ENCODE measurements around the gene FBXO34. TPM values are rescaled to one million over a fixed set of nuclear protein-coding genes. Genes with fewer than 3 reads are reported as not detected.

Gene FBXO34
- total and polyA plus RNA-seq, 4 donors, result 23.1 to 37.5 (median 28.1) TPM

DNA sequence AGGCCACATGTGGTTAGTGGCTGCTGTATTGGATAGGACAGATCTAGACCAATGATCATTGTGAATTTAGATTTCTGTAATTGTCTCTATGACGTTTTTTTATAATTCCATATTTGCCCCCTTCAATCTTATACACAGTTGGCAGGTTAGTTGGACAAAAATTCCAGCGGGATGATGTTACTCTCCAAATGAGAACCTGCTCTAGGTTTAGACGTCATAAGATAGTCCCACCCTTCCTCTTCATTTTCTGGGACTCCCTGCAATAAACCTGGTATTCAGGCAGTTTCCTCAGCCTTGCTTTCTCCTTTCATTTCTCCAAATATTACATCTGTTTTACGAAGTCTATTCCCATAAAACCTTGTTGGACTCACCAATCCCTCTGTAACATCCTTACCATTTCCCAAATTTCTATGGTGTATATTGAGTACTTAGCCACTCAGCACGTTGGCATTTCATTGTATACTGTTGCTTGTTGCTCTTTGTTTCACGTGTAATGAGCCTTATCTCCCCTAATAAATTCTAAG is 10.2 kb downstream of the FBXO34 start:
- H3K4me3 ChIP-seq (ENCODE audit: low read depth, low read length), result no peak overlapping the region

DNA sequence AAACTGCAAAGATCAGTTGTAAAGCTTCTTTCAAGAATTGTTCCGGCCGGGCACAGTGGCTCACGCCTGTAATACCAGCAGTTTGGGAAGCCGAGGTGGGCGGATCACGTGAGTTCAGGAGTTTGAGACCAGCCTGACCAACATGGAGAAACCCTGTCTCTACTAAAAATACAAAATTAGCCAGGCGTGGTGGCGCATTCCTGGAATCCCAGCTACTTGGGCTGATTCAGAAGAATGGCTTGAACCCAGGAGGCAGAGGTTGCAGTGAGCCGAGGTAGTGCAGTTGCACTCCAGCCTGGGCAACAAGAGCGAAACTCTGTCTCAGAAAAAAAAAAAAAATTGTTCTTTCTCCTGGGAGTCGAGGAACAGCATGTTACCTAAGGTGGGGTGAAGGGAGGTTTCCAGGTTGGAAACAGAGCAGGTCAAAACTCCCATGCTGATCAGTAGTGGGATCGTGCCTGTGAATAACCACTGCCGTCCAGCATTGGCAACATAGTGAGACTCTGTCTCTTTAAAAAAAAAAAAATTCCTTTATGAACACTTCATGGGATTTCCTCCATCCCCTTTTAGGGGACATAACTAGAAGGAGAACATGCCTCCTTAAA is 13.9 kb downstream of the FBXO34 start:
- H3K4me3 ChIP-seq (ENCODE audit: low read depth, low read length), result no peak overlapping the region
- WGBS (ENCODE audit: insufficient coverage), result 94% methylated on average over 10 of the region's 13 CpGs
- no peaks in the 10 kb centered on the region for H3K36me3 ChIP-seq (ENCODE audit: control insufficient read depth, insufficient read depth, low read length)
- no peaks in the 10 kb centered on the region for H3K9me3 ChIP-seq (ENCODE audit: control insufficient read depth, insufficient read depth, low read length)
- peaks cover 3% of the 10 kb centered on the region for H3K4me1 ChIP-seq (ENCODE audit: control insufficient read depth, insufficient read depth, low read length)
- H3K27ac ChIP-seq (ENCODE audit: low read depth, low read length), result no peak overlapping the region
- no peaks in the 10 kb centered on the region for H3K27me3 ChIP-seq (ENCODE audit: control insufficient read depth, insufficient read depth, low read length)
- no peak for DNase-seq (ENCODE audit: low read depth in 4 of 6, low spot score in 6 of 6)

More for the DNA sequence above, 10.2 kb downstream of the FBXO34 start:
- Histone ChIP-seq H3K9me3 (ENCODE audit: control insufficient read depth, insufficient read depth, low read length) (no peaks in the 10 kb centered on the region), H3K36me3 (ENCODE audit: control insufficient read depth, insufficient read depth, low read length) (no peaks in the 10 kb centered on the region), H3K4me1 (ENCODE audit: control insufficient read depth, insufficient read depth, low read length) (peaks cover 3% of the 10 kb centered on the region), H3K27me3 (ENCODE audit: control insufficient read depth, insufficient read depth, low read length) (no peaks in the 10 kb centered on the region), H3K27ac (ENCODE audit: low read depth, low read length) (no peak overlapping the region)
- 90% methylated on average over 3 of the region's 6 CpGs for WGBS (ENCODE audit: insufficient coverage)
- DNase-seq (ENCODE audit: low read depth in 4 of 6, low spot score in 6 of 6), result no peak

DNA sequence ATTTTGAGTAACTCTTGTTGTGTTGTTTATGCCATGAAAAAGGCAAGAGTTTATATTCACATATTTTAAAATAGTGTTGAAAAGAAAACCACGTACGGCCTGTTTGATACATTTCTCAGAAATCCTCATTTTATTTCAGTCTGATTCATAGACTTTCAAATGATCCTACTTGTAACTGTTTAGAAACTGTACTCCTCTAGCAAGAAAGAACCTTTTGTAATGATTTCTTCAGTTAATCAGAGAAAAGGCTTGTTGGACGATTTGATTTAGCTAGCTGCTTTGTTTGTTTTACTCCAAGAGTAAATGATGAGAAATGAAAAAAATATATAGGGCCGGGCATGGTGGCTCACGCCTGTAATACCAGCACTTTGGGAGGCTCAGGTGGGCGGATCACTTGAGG is 17.2 kb downstream of the FBXO34 start:
- no peak for DNase-seq (ENCODE audit: low read depth in 4 of 6, low spot score in 6 of 6)
- WGBS (ENCODE audit: insufficient coverage), result 71% methylated on average over 1 of the region's 6 CpGs

DNA sequence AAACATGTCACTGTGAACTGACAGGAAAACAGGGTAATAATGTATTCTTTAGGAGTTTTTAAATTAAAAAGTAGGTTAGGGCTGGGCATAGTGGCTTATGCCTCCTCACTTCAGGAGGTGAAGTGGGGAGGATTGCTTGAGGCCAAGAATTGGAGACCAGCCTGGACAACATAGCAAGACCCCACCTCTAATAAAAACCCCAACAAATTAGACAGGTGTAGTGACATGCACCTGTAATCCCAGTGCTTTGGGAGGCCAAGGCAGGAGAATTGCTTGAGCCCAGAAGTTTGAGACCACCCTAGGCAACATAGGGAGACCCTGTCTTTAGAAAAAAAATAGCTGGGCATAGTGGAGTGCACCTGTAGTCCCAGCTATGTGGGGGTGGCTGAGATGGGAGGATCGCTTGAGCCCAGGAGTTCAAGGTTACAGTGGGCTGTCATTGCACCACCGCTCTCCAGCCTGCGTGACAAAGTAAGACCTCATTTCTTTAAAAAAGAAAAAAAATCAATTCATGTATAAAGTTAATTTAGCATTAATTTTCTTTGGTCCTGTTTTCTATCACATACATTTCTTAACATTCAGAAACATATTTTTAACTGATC is 20.4 kb downstream of the FBXO34 start:
- Histone ChIP-seq H3K9me3 (ENCODE audit: control insufficient read depth, insufficient read depth, low read length) (no peaks in the 10 kb centered on the region), H3K4me3 (ENCODE audit: low read depth, low read length) (no peak overlapping the region), H3K4me1 (ENCODE audit: control insufficient read depth, insufficient read depth, low read length) (no peaks in the 10 kb centered on the region), H3K36me3 (ENCODE audit: control insufficient read depth, insufficient read depth, low read length) (no peaks in the 10 kb centered on the region), H3K27me3 (ENCODE audit: control insufficient read depth, insufficient read depth, low read length) (no peaks in the 10 kb centered on the region), H3K27ac (ENCODE audit: low read depth, low read length) (no peak overlapping the region)
- WGBS (ENCODE audit: insufficient coverage), result no CpG with 5 or more reads among the region's 3 CpGs
- DNase-seq (ENCODE audit: low read depth in 4 of 6, low spot score in 6 of 6), result no peak

More for the DNA sequence above, 17.2 kb downstream of the FBXO34 start:
- Histone ChIP-seq H3K4me1 (ENCODE audit: control insufficient read depth, insufficient read depth, low read length) (no peaks in the 10 kb centered on the region), H3K27ac (ENCODE audit: low read depth, low read length) (no peak overlapping the region), H3K9me3 (ENCODE audit: control insufficient read depth, insufficient read depth, low read length) (no peaks in the 10 kb centered on the region), H3K36me3 (ENCODE audit: control insufficient read depth, insufficient read depth, low read length) (no peaks in the 10 kb centered on the region), H3K27me3 (ENCODE audit: control insufficient read depth, insufficient read depth, low read length) (no peaks in the 10 kb centered on the region), H3K4me3 (ENCODE audit: low read depth, low read length) (no peak overlapping the region)

DNA sequence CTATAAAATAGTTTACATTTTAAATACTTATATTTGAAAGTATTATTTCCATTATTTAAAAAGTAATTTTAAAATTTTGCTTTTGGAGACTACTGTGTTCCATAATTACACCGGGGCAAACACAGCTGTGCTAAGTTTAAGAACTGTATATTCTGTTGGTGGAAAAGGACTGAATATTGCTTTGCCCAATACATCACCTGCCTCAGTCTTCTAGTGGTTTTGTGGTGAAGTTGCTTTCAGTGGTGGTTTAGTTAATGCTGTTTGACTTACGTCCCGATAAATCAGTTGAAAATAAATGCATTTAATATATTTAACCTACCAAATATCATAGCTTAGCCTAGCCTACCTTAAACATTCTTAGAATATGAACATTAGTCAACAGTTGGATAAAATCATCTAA is 23.4 kb downstream of the FBXO34 start:
- no peak for DNase-seq (ENCODE audit: low read depth in 4 of 6, low spot score in 6 of 6)
- Histone ChIP-seq H3K4me3 (ENCODE audit: low read depth, low read length) (no peak overlapping the region), H3K27ac (ENCODE audit: low read depth, low read length) (no peak overlapping the region), H3K27me3 (ENCODE audit: control insufficient read depth, insufficient read depth, low read length) (no peaks in the 10 kb centered on the region), H3K36me3 (ENCODE audit: control insufficient read depth, insufficient read depth, low read length) (peaks cover 6% of the 10 kb centered on the region), H3K9me3 (ENCODE audit: control insufficient read depth, insufficient read depth, low read length) (no peaks in the 10 kb centered on the region), H3K4me1 (ENCODE audit: control insufficient read depth, insufficient read depth, low read length) (no peaks in the 10 kb centered on the region)
- no CpG with 5 or more reads among the region's 3 CpGs for WGBS (ENCODE audit: insufficient coverage)

DNA sequence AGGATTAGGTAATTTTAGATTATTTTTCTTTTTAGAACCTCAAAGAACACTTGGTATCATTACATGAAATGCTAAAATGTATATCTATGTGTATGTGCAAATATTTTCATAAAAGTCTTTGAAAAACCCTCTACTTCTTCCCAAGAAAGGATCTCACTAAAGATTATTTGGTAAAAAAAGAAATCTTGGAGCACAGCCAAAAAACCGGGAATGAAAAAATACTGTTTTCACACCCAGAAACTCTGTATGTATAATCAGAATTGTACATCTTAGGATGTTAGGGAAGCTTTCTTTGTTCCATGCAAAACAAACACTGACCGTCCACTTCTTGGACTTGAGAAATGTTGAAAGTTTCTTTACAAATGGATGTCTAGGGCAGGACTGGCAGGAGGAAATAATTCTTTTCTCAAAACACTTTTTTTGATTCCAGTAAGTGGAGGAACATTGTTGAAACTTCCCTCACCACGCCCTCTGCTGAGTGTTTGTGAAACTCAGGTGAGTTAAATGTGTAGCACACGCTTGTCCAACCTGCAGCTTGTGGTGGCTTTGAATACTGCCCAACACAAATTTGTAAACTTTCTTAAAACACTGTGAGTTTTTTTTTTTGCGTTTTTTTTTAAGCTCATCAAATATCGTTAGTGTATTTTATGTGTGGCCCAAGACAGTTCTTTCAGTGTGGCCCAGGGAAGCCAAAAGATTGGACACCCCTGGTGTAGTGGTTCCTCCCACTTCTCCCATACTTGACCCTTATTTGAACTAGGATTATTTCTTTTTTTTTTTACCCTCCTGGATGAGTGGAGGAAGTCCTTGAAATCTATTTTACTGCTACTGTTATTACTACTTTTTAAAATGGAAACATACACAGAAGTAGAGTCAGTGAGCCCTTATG is 26.6 kb downstream of the FBXO34 start:
- WGBS (ENCODE audit: insufficient coverage), result no CpG with 5 or more reads among the region's 6 CpGs
- Histone ChIP-seq H3K9me3 (ENCODE audit: control insufficient read depth, insufficient read depth, low read length) (no peaks in the 10 kb centered on the region), H3K27me3 (ENCODE audit: control insufficient read depth, insufficient read depth, low read length) (no peaks in the 10 kb centered on the region), H3K36me3 (ENCODE audit: control insufficient read depth, insufficient read depth, low read length) (peaks cover 6% of the 10 kb centered on the region), H3K27ac (ENCODE audit: low read depth, low read length) (no peak overlapping the region), H3K4me1 (ENCODE audit: control insufficient read depth, insufficient read depth, low read length) (peaks cover 2% of the 10 kb centered on the region), H3K4me3 (ENCODE audit: low read depth, low read length) (no peak overlapping the region)
- peak in 1 of 6 donors; percentile 20 for DNase-seq (ENCODE audit: low read depth in 4 of 6, low spot score in 6 of 6)

DNA sequence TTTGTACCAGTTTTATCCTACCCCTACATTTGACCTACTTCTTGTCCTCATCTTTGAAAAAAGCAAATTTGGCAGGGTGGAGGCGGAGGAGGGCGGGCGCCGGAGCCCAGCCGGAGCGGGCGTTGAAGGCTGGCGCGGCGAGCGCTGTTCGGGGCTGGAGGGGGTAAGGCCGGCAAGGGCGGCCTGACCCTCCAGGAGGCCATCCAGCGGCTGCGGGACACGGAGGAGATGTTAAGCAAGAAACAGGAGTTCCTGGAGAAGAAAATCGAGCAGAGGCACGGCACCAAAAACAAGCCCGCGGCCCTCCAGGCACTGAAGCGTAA is 27.2 kb downstream of the FBXO34 start:
- H3K27ac ChIP-seq (ENCODE audit: low read depth, low read length), result no peak overlapping the region
- WGBS (ENCODE audit: insufficient coverage), result 97% methylated on average over 22 of the region's 22 CpGs
- no peaks in the 10 kb centered on the region for H3K9me3 ChIP-seq (ENCODE audit: control insufficient read depth, insufficient read depth, low read length)
- peaks cover 2% of the 10 kb centered on the region for H3K4me1 ChIP-seq (ENCODE audit: control insufficient read depth, insufficient read depth, low read length)
- H3K36me3 ChIP-seq (ENCODE audit: control insufficient read depth, insufficient read depth, low read length), result peaks cover 6% of the 10 kb centered on the region
- H3K27me3 ChIP-seq (ENCODE audit: control insufficient read depth, insufficient read depth, low read length), result no peaks in the 10 kb centered on the region
- no peak for DNase-seq (ENCODE audit: low read depth in 4 of 6, low spot score in 6 of 6)
- no peak overlapping the region for H3K4me3 ChIP-seq (ENCODE audit: low read depth, low read length)

DNA sequence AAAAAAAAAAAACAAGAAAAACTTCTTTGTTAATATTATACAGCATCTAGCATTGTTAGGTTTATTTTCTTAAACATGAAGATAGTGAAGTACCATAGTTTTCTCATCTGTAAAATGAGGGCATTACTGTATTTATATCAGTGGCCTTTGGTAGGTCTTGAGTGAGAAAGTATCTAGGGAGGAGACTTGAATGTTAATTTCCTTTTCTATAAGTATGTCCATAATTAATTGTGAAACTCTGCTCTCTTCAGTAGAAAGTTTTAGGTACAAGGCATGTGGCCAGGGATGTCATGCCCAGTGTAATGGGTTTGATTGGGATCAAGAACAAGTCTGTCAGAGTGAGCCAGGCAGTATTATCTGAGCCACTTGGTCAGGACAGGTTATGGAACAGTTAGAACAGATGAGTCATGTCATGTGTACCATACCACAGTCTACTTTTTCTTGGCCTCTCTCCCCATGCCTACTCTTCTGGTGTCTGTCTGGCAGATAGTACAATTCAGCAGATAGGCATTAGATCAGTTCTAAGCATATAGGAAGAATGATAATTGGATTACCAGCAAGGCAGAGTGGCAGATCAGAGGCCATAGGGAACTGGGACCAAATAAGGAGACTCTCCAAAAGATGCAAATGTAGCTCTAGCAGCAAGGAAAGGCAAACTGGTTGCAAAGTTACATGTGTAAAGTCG is 30.4 kb downstream of the FBXO34 start:
- H3K4me1 ChIP-seq (ENCODE audit: control insufficient read depth, insufficient read depth, low read length), result peaks cover 2% of the 10 kb centered on the region
- WGBS (ENCODE audit: insufficient coverage), result 100% methylated on average over 1 of the region's 1 CpG
- H3K4me3 ChIP-seq (ENCODE audit: low read depth, low read length), result no peak overlapping the region
- no peaks in the 10 kb centered on the region for H3K27me3 ChIP-seq (ENCODE audit: control insufficient read depth, insufficient read depth, low read length)
- peaks cover 6% of the 10 kb centered on the region for H3K36me3 ChIP-seq (ENCODE audit: control insufficient read depth, insufficient read depth, low read length)
- no peak overlapping the region for H3K27ac ChIP-seq (ENCODE audit: low read depth, low read length)
- H3K9me3 ChIP-seq (ENCODE audit: control insufficient read depth, insufficient read depth, low read length), result no peaks in the 10 kb centered on the region
- DNase-seq (ENCODE audit: low read depth in 4 of 6, low spot score in 6 of 6), result no peak

DNA sequence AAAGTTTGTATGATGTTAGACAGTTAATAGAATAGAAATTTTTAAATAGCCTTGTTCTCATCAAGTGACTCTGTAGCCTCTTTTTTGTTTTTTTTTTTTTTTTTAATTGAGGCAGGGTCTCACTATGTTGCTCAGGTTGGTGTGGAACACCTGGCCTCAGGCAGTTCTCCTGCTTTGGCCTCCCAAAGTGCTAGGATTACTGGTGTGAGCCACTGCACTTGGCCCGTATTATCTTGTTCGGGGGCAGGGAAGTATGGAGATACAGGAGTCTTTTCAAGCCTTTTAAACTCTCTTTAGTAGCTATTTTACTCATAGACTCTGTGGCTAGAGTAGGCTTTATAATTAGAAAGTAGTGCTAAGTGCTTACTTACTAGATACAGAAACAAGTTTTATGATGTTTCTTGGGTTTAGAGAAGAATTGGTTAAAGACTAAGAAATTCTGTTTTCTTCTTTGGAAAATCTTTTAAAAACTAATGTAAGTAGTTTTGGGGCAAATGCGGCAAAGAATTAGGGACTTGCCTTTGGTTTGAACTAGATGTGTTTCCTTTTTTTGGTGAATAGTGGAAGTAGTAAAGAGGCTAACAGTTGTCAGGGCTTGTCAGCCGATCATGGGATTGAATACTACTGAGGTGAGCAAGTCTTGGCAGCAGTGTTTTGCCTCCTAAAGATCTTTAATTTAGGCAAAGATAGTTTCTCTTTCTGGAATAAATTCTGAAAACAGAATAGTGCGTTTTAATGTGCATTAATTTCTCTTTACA is 31.3 kb downstream of the FBXO34 start:
- WGBS (ENCODE audit: insufficient coverage), result 80% methylated on average over 1 of the region's 5 CpGs
- Histone ChIP-seq H3K4me3 (ENCODE audit: low read depth, low read length) (no peak overlapping the region), H3K27ac (ENCODE audit: low read depth, low read length) (no peak overlapping the region), H3K36me3 (ENCODE audit: control insufficient read depth, insufficient read depth, low read length) (peaks cover 6% of the 10 kb centered on the region), H3K27me3 (ENCODE audit: control insufficient read depth, insufficient read depth, low read length) (no peaks in the 10 kb centered on the region), H3K4me1 (ENCODE audit: control insufficient read depth, insufficient read depth, low read length) (peaks cover 2% of the 10 kb centered on the region), H3K9me3 (ENCODE audit: control insufficient read depth, insufficient read depth, low read length) (no peaks in the 10 kb centered on the region)
- DNase-seq (ENCODE audit: low read depth in 4 of 6, low spot score in 6 of 6), result no peak

Data from spinal cord (tissue), 10 donors.